B cell (primary cell): ENCODE results near the gene GALNT6.

Experiments
- EZH2 ChIP-seq: IDR thresholded peaks from 2 replicates; pipeline ENCODE4 v1.6.1; 2012; ENCODE audit warnings: borderline replicate concordance, low read depth, mild to moderate bottlenecking, moderate library complexity, low read length; ENCODE audit not compliant: insufficient read depth, poor library complexity, severe bottlenecking
- TF ChIP-seq, protein P1 (sequence below): fragments of 200-600 bp; IDR thresholded peaks from one replicate; pipeline ENCODE4 v1.8.0; 2022; ENCODE audit warnings: antibody characterized with exemption, mild to moderate bottlenecking

GRCh38 chr12:51421266-51421884 is 30.2 kb upstream of the GALNT6 start:
- TF ChIP-seq, protein P1, sequence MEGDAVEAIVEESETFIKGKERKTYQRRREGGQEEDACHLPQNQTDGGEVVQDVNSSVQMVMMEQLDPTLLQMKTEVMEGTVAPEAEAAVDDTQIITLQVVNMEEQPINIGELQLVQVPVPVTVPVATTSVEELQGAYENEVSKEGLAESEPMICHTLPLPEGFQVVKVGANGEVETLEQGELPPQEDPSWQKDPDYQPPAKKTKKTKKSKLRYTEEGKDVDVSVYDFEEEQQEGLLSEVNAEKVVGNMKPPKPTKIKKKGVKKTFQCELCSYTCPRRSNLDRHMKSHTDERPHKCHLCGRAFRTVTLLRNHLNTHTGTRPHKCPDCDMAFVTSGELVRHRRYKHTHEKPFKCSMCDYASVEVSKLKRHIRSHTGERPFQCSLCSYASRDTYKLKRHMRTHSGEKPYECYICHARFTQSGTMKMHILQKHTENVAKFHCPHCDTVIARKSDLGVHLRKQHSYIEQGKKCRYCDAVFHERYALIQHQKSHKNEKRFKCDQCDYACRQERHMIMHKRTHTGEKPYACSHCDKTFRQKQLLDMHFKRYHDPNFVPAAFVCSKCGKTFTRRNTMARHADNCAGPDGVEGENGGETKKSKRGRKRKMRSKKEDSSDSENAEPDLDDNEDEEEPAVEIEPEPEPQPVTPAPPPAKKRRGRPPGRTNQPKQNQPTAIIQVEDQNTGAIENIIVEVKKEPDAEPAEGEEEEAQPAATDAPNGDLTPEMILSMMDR: peak; percentile 65
- no peak for TF ChIP-seq EZH2
